MCF 10A (cell line): ENCODE data around the gene TAF1D. TPM values are rescaled to one million over a fixed set of nuclear protein-coding genes. Genes with fewer than 3 reads are reported as not detected.

ENCODE experiments used
- BruUV-seq: library from RNA; stranded (reverse); fragments of 400-500 nt; replicated peaks from 2 replicates; lab custom pipeline; 2021; lab: Mats Ljungman, UMichigan
- CTCF ChIA-PET: fragments of 300-600 bp; sonication (Branson Sonifier 250); formaldehyde crosslinking; extraction: SDS; loops from one replicate; lab custom pipeline; 2021; ENCODE audit warnings: antibody characterized with exemption, inconsistent platforms; lab: Yijun Ruan, JAX
- POLR2A ChIA-PET: fragments of 300-600, 350-650 bp; sonication (Branson Sonifier 250); formaldehyde crosslinking; extraction: SDS; loops from one replicate; lab custom pipeline; 2020; ENCODE audit warnings: antibody characterized with exemption, inconsistent platforms; lab: Yijun Ruan, JAX
- DNase-seq: peaks from one replicate; pipeline ENCODE4 v3.0.0-alpha.2; 2018; ENCODE audit not compliant: unreplicated experiment
- H3K27ac Mint-ChIP-seq: one replicate; pipeline ENCODE4 v1.8.0; 2022; ENCODE audit warnings: mild to moderate bottlenecking, low read depth, mixed read lengths; ENCODE audit not compliant: unreplicated experiment
- H3K27me3 Mint-ChIP-seq: one replicate; pipeline ENCODE4 v1.8.0; 2022; ENCODE audit warnings: mixed read lengths; ENCODE audit not compliant: insufficient read depth, unreplicated experiment
- H3K36me3 Mint-ChIP-seq: one replicate; pipeline ENCODE4 v1.8.0; 2022; ENCODE audit warnings: mild to moderate bottlenecking, moderate library complexity, mixed read lengths; ENCODE audit not compliant: insufficient read depth, unreplicated experiment
- H3K4me1 Mint-ChIP-seq: one replicate; pipeline ENCODE4 v1.8.0; 2022; ENCODE audit warnings: mixed read lengths; ENCODE audit not compliant: insufficient read depth, unreplicated experiment
- H3K4me3 Mint-ChIP-seq: one replicate; pipeline ENCODE4 v1.8.0; 2022; ENCODE audit warnings: mild to moderate bottlenecking, moderate library complexity, mixed read lengths; ENCODE audit not compliant: unreplicated experiment
- H3K9me3 Mint-ChIP-seq: one replicate; pipeline ENCODE4 v1.8.0; 2022; ENCODE audit warnings: mixed read lengths; ENCODE audit not compliant: unreplicated experiment
- intact Hi-C: fragments of 100-400 bp; cut with micrococcal nuclease; formaldehyde crosslinking; loops from 2 replicates; pipeline ENCODE4 v1.14.1; 2022
- total RNA-seq: library from RNA; stranded (reverse); gene quantifications from 2 replicates; pipeline ENCODE4 v1.2.3, GENCODE V29; 2022
- TF ChIP-seq, protein P1 (sequence below): fragments of 200-600 bp; IDR thresholded peaks from one replicate; pipeline ENCODE4 v1.8.0; 2022; ENCODE audit warnings: antibody characterized with exemption, mild to moderate bottlenecking; ENCODE audit not compliant: unreplicated experiment

Gene TAF1D
- total RNA-seq, 1 experiment from 2014 or later = 212 TPM

DNA sequence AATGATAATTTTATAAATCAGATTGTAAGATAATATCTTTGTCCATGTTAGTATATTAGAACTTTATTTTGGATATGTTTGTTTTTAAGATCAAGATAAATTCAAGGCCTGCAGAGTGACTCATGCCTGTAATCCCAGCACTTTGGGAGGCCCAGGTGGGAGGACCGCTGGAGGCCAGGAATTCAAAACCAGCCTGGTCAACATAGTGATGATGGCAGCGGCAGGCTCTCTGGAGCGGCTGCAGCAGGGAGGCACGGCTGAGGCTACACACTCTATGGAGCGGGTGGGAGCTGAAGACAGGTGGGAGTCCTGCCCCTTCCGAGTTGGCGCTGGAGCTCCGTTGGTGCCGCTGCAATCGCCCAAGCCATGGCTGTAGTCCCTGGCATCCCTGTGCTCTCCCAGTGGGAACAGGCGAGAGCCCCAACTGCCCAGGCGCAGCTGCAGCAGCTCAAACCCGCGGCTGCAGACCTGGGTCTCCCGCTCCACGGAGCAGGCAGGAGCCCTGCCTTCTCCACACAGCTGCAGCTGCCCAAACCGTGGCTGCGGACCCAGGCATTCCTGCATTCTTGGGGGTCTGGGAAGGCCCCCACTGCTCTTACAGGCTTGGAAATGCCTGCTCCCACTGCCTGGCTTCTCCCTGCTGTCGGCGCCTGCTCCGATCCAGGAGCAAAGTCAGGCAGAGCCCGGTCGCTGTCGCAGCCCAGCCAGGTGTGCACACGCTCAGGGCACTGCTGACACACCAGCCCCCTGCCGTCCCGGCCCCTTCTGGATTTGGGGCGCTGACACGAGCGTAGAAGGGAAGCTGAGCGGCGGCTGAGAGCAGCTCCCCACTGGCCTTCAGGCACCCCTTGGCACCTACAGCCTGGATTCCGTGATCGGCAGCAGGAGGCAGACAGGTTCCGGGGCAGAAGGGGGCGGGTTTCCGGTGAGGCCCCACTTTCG lies 16.9 kb upstream of the TAF1D start:
- CTCF ChIA-PET = interaction anchor here (0.6 kb wide), 1 partner anchor 1335 kb away, joined by 3 read pairs; no protein-coding TSS in a partner anchor
- Mint-ChIP-seq H3K4me3 (no peak overlapping the region), H3K27ac (no peak overlapping the region), H3K36me3 (peaks cover 54% of the 10 kb centered on the region), H3K4me1 (no peaks in the 10 kb centered on the region), H3K9me3 (no peaks in the 10 kb centered on the region), H3K27me3 (no peaks in the 10 kb centered on the region)
- no peak for DNase-seq
- no TSS peak for BruUV-seq
- TF ChIP-seq, protein P1, sequence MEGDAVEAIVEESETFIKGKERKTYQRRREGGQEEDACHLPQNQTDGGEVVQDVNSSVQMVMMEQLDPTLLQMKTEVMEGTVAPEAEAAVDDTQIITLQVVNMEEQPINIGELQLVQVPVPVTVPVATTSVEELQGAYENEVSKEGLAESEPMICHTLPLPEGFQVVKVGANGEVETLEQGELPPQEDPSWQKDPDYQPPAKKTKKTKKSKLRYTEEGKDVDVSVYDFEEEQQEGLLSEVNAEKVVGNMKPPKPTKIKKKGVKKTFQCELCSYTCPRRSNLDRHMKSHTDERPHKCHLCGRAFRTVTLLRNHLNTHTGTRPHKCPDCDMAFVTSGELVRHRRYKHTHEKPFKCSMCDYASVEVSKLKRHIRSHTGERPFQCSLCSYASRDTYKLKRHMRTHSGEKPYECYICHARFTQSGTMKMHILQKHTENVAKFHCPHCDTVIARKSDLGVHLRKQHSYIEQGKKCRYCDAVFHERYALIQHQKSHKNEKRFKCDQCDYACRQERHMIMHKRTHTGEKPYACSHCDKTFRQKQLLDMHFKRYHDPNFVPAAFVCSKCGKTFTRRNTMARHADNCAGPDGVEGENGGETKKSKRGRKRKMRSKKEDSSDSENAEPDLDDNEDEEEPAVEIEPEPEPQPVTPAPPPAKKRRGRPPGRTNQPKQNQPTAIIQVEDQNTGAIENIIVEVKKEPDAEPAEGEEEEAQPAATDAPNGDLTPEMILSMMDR = no peak
- POLR2A ChIA-PET = no interaction called here
- intact Hi-C loops = no loop called here

DNA sequence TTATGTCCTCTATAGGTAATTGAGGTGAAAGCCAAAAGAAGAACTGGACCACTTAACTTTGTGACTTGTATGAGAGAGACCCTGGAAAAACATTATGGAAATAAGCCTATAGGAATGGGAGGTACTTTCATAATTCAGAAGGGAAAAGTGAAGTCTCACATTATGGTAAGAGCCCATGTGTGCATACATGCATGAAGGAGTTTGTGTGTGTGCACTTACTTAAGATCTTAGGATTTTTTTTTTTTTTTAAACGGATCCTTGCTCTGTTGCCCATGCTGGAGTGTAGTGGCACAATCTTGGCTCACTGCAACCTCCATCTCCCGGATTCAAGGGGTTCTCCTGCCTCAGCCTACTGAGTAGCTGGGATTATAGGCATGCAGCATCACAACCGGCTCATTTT lies 16.0 kb upstream of the TAF1D start:
- intact Hi-C loops = no loop called here
- no TSS peak for BruUV-seq

DNA sequence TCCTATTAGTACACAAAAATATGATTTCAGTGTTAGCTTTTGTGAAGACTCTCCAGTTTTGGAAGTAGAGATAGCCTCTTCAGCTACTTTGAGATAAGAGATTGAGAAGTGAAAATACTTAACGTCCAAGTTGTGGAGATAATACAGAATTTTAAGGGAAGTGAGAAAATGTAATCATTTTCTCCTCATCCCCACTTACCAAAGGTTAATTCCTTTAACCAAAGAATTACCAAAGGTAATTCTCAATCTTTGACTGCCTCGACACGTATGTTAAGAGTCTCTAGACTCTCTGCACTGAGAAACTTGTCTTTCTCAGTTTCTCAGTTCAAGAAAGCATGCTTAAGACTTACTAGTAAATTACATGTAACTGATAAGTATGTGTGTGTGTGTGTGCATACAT lies 15.5 kb upstream of the TAF1D start:
- intact Hi-C loops = no loop called here
- POLR2A ChIA-PET = interaction anchor here (1.3 kb wide), 1 partner anchor 15 kb away, joined by 7 read pairs; the partner anchor contains the start of genes C11orf54 and TAF1D

More for the DNA sequence above, 16.0 kb upstream of the TAF1D start:
- DNase-seq = no peak
- no peak overlapping the region for H3K4me3 Mint-ChIP-seq
- POLR2A ChIA-PET = no interaction called here
- no peaks in the 10 kb centered on the region for H3K4me1 Mint-ChIP-seq
- peaks cover 54% of the 10 kb centered on the region for H3K36me3 Mint-ChIP-seq
- TF ChIP-seq, protein P1 = no peak
- no peak overlapping the region for H3K27ac Mint-ChIP-seq
- CTCF ChIA-PET = no interaction called here
- H3K27me3 Mint-ChIP-seq = no peaks in the 10 kb centered on the region
- no peaks in the 10 kb centered on the region for H3K9me3 Mint-ChIP-seq

DNA sequence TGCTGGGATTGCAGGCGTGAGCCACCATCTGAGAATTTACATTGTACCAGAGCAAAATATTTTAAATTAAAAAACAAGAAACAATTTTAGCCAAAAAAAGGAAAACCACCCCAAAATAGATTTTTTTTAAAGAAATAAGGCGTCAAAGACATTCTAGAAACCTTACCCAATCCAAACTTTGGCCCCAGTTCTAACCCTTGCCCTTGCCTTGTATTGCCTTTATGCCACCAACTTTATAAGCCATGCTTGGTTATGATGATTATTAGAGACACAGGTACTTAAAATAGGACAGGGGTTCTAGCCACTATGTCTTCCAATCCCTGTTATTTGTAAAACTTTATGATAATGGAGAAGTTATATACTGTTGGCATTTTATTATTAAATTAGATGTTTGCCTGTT lies 11.9 kb upstream of the TAF1D start:
- no peaks in the 10 kb centered on the region for H3K27me3 Mint-ChIP-seq
- H3K9me3 Mint-ChIP-seq = no peaks in the 10 kb centered on the region
- H3K4me1 Mint-ChIP-seq = no peaks in the 10 kb centered on the region
- POLR2A ChIA-PET = no interaction called here
- no TSS peak for BruUV-seq
- H3K27ac Mint-ChIP-seq = no peak overlapping the region
- H3K4me3 Mint-ChIP-seq = no peak overlapping the region
- intact Hi-C loops = no loop called here
- peaks cover 35% of the 10 kb centered on the region for H3K36me3 Mint-ChIP-seq
- DNase-seq = no peak
- TF ChIP-seq, protein P1 = no peak
- CTCF ChIA-PET = no interaction called here

More for the DNA sequence above, 15.5 kb upstream of the TAF1D start:
- H3K27ac Mint-ChIP-seq = no peak overlapping the region
- no TSS peak for BruUV-seq
- CTCF ChIA-PET = interaction anchor here (0.5 kb wide), 1 partner anchor 522 kb away, joined by 3 read pairs; no protein-coding TSS in a partner anchor
- H3K9me3 Mint-ChIP-seq = no peaks in the 10 kb centered on the region
- DNase-seq = no peak
- TF ChIP-seq, protein P1 = no peak
- peaks cover 54% of the 10 kb centered on the region for H3K36me3 Mint-ChIP-seq
- H3K27me3 Mint-ChIP-seq = no peaks in the 10 kb centered on the region
- no peaks in the 10 kb centered on the region for H3K4me1 Mint-ChIP-seq
- no peak overlapping the region for H3K4me3 Mint-ChIP-seq
